ENCODE measurements around the gene CD300A. TPM values are rescaled to one million over a fixed set of nuclear protein-coding genes. Genes with fewer than 3 reads are reported as not detected.
A peak's percentile ranks its signal among the peaks of the same experiment; 100 is the strongest.
"Not testable (repeated sequence)": the region's sequence is repeated elsewhere in the genome, so short reads cannot be mapped to it uniquely, and the experiment has no call there.

CD300A gene
- total and polyA plus RNA-seq, 5 donors from 2014 or later = 0.39 to 4.8 (median 3.0) TPM

- H3K27ac Mint-ChIP-seq = peak overlapping the region; percentile 27 to 94 (median 67)
Observed at GRCh38 chr17:74513987-74514631, 47.7 kb downstream of the CD300A start.

GRCh38 chr17:74514632-74515334, 48.3 kb downstream of the CD300A start:
- no peaks in the 10 kb centered on the region for H3K36me3 ChIP-seq (ENCODE audit: control insufficient read depth, insufficient read depth, low read length)
- H3K4me1 ChIP-seq (ENCODE audit: control insufficient read depth, insufficient read depth, low read length, poor library complexity, severe bottlenecking) = no peaks in the 10 kb centered on the region
- peaks cover 5% of the 10 kb centered on the region for H3K27me3 ChIP-seq (ENCODE audit: control insufficient read depth, insufficient read depth, low read length)
- peak overlapping the region; percentile 48 to 93 (median 76) for H3K4me3 Mint-ChIP-seq
- peaks cover 9% of the 10 kb centered on the region for H3K36me3 Mint-ChIP-seq
- H3K4me3 ChIP-seq (ENCODE audit: low read depth, low read length) = no peak overlapping the region
- peaks cover 0 to 4% (median 1%) of the 10 kb centered on the region in 4 donors for H3K4me1 Mint-ChIP-seq
- peaks cover 42% of the 10 kb centered on the region for H3K27me3 Mint-ChIP-seq
- peak overlapping the region in 2 of 3 donors; percentile 67 to 94 for H3K27ac Mint-ChIP-seq
- peaks cover 0 to 20% (median 8%) of the 10 kb centered on the region in 7 donors for H3K9me3 Mint-ChIP-seq
- H3K9me3 ChIP-seq (ENCODE audit: control insufficient read depth in 2 of 2, low read length in 2 of 2) = peaks cover 0 to 3% of the 10 kb centered on the region in 2 experiments
- DNase-seq = peak in 1 of 3 donors; percentile 23
- no peak overlapping the region for H3K27ac ChIP-seq (ENCODE audit: insufficient read depth, low read length, poor library complexity, severe bottlenecking)
- peak; percentile 16 to 22 for ATAC-seq (ENCODE audit: low read depth in 2 of 2)

More at GRCh38 chr17:74513987-74514631, 47.7 kb downstream of the CD300A start:
- Histone ChIP-seq H3K9me3 (ENCODE audit: control insufficient read depth in 2 of 2, low read length in 2 of 2) (peaks cover 0 to 3% of the 10 kb centered on the region in 2 experiments), H3K4me3 (ENCODE audit: low read depth, low read length) (no peak overlapping the region), H3K4me1 (ENCODE audit: control insufficient read depth, insufficient read depth, low read length, poor library complexity, severe bottlenecking) (no peaks in the 10 kb centered on the region), H3K27me3 (ENCODE audit: control insufficient read depth, insufficient read depth, low read length) (peaks cover 6% of the 10 kb centered on the region), H3K27ac (ENCODE audit: insufficient read depth, low read length, poor library complexity, severe bottlenecking) (no peak overlapping the region), H3K36me3 (ENCODE audit: control insufficient read depth, insufficient read depth, low read length) (no peaks in the 10 kb centered on the region)
- Mint-ChIP-seq H3K4me3 (peak overlapping the region; percentile 48 to 93 (median 76)), H3K27me3 (peaks cover 40% of the 10 kb centered on the region), H3K9me3 (peaks cover 0 to 20% (median 8%) of the 10 kb centered on the region in 7 donors), H3K36me3 (peaks cover 9% of the 10 kb centered on the region), H3K4me1 (peaks cover 0 to 4% (median 1%) of the 10 kb centered on the region in 4 donors)
- ATAC-seq (ENCODE audit: low read depth in 2 of 2) = peak; percentile 25 to 41
- peak; percentile 24 to 57 (median 43) for DNase-seq

GRCh38 chr17:74515941-74516340, 49.5 kb downstream of the CD300A start:
- DNase-seq = no peak
- Histone ChIP-seq H3K27me3 (ENCODE audit: control insufficient read depth, insufficient read depth, low read length) (peaks cover 5% of the 10 kb centered on the region), H3K4me1 (ENCODE audit: control insufficient read depth, insufficient read depth, low read length, poor library complexity, severe bottlenecking) (no peaks in the 10 kb centered on the region), H3K27ac (ENCODE audit: insufficient read depth, low read length, poor library complexity, severe bottlenecking) (no peak overlapping the region), H3K4me3 (ENCODE audit: low read depth, low read length) (no peak overlapping the region), H3K9me3 (ENCODE audit: control insufficient read depth in 2 of 2, low read length in 2 of 2) (peaks cover 0 to 3% of the 10 kb centered on the region in 2 experiments), H3K36me3 (ENCODE audit: control insufficient read depth, insufficient read depth, low read length) (no peaks in the 10 kb centered on the region)
- Mint-ChIP-seq H3K4me1 (peaks cover 0 to 4% (median 1%) of the 10 kb centered on the region in 4 donors), H3K9me3 (peaks cover 0 to 20% (median 8%) of the 10 kb centered on the region in 7 donors), H3K36me3 (peaks cover 9% of the 10 kb centered on the region), H3K27me3 (peaks cover 39% of the 10 kb centered on the region), H3K27ac (no peak overlapping the region), H3K4me3 (no peak overlapping the region)
- no peak for ATAC-seq (ENCODE audit: low read depth in 2 of 2)

GRCh38 chr17:74516561-74517328, 50.3 kb downstream of the CD300A start:
- ATAC-seq (ENCODE audit: low read depth in 2 of 2) (no peak), DNase-seq (no peak)
- Histone ChIP-seq H3K4me3 (ENCODE audit: low read depth, low read length) (no peak overlapping the region), H3K27me3 (ENCODE audit: control insufficient read depth, insufficient read depth, low read length) (peaks cover 5% of the 10 kb centered on the region), H3K27ac (ENCODE audit: insufficient read depth, low read length, poor library complexity, severe bottlenecking) (no peak overlapping the region), H3K36me3 (ENCODE audit: control insufficient read depth, insufficient read depth, low read length) (no peaks in the 10 kb centered on the region), H3K9me3 (ENCODE audit: control insufficient read depth in 2 of 2, low read length in 2 of 2) (peaks cover 0 to 3% of the 10 kb centered on the region in 2 experiments), H3K4me1 (ENCODE audit: control insufficient read depth, insufficient read depth, low read length, poor library complexity, severe bottlenecking) (no peaks in the 10 kb centered on the region)
- no peak overlapping the region for H3K27ac Mint-ChIP-seq
- no peak overlapping the region for H3K4me3 Mint-ChIP-seq
- peaks cover 0 to 4% (median 1%) of the 10 kb centered on the region in 4 donors for H3K4me1 Mint-ChIP-seq
- H3K36me3 Mint-ChIP-seq = peaks cover 9% of the 10 kb centered on the region
- H3K9me3 Mint-ChIP-seq = peaks cover 0 to 20% (median 8%) of the 10 kb centered on the region in 7 donors
- H3K27me3 Mint-ChIP-seq = peaks cover 31% of the 10 kb centered on the region

- H3K9me3 ChIP-seq (ENCODE audit: control insufficient read depth in 2 of 2, low read length in 2 of 2); H3K36me3 Mint-ChIP-seq; H3K4me1 Mint-ChIP-seq; H3K36me3 ChIP-seq (ENCODE audit: control insufficient read depth, insufficient read depth, low read length); H3K27ac ChIP-seq (ENCODE audit: insufficient read depth, low read length, poor library complexity, severe bottlenecking); ATAC-seq (ENCODE audit: low read depth in 2 of 2); H3K4me3 Mint-ChIP-seq; H3K4me3 ChIP-seq (ENCODE audit: low read depth, low read length); H3K4me1 ChIP-seq (ENCODE audit: control insufficient read depth, insufficient read depth, low read length, poor library complexity, severe bottlenecking); H3K27me3 ChIP-seq (ENCODE audit: control insufficient read depth, insufficient read depth, low read length); H3K27ac Mint-ChIP-seq; DNase-seq: not testable (repeated sequence)
- H3K27me3 Mint-ChIP-seq = peaks cover 22% of the 10 kb centered on the region
- peaks cover 0 to 21% (median 8%) of the 10 kb centered on the region in 7 donors for H3K9me3 Mint-ChIP-seq
Observed at GRCh38 chr17:74518413-74518981, 52.1 kb downstream of the CD300A start.

GRCh38 chr17:74520016-74520434, 53.6 kb downstream of the CD300A start:
- Mint-ChIP-seq H3K27ac (no peak overlapping the region), H3K4me3 (no peak overlapping the region), H3K27me3 (peaks cover 14% of the 10 kb centered on the region), H3K4me1 (no peaks in the 10 kb centered on the region), H3K9me3 (peaks cover 0 to 12% (median 4%) of the 10 kb centered on the region in 7 donors), H3K36me3 (no peaks in the 10 kb centered on the region)
- Histone ChIP-seq H3K27ac (ENCODE audit: insufficient read depth, low read length, poor library complexity, severe bottlenecking) (no peak overlapping the region), H3K9me3 (ENCODE audit: control insufficient read depth in 2 of 2, low read length in 2 of 2) (peaks cover 0 to 3% of the 10 kb centered on the region in 2 experiments), H3K36me3 (ENCODE audit: control insufficient read depth, insufficient read depth, low read length) (no peaks in the 10 kb centered on the region), H3K4me1 (ENCODE audit: control insufficient read depth, insufficient read depth, low read length, poor library complexity, severe bottlenecking) (no peaks in the 10 kb centered on the region), H3K27me3 (ENCODE audit: control insufficient read depth, insufficient read depth, low read length) (no peaks in the 10 kb centered on the region), H3K4me3 (ENCODE audit: low read depth, low read length) (no peak overlapping the region)
- no peak for ATAC-seq (ENCODE audit: low read depth in 2 of 2)
- DNase-seq = no peak

GRCh38 chr17:74520790-74521480, 54.5 kb downstream of the CD300A start:
- H3K36me3 Mint-ChIP-seq = no peaks in the 10 kb centered on the region
- DNase-seq = no peak
- no peak overlapping the region for H3K27ac ChIP-seq (ENCODE audit: insufficient read depth, low read length, poor library complexity, severe bottlenecking)
- H3K4me1 ChIP-seq (ENCODE audit: control insufficient read depth, insufficient read depth, low read length, poor library complexity, severe bottlenecking) = no peaks in the 10 kb centered on the region
- ATAC-seq (ENCODE audit: low read depth in 2 of 2) = no peak
- H3K9me3 Mint-ChIP-seq = peaks cover 0 to 12% (median 4%) of the 10 kb centered on the region in 7 donors
- H3K27ac Mint-ChIP-seq = no peak overlapping the region
- H3K4me3 ChIP-seq (ENCODE audit: low read depth, low read length) = no peak overlapping the region
- no peaks in the 10 kb centered on the region for H3K36me3 ChIP-seq (ENCODE audit: control insufficient read depth, insufficient read depth, low read length)
- no peaks in the 10 kb centered on the region for H3K4me1 Mint-ChIP-seq
- peaks cover 14% of the 10 kb centered on the region for H3K27me3 Mint-ChIP-seq
- no peak overlapping the region for H3K4me3 Mint-ChIP-seq
- H3K27me3 ChIP-seq (ENCODE audit: control insufficient read depth, insufficient read depth, low read length) = no peaks in the 10 kb centered on the region
- peaks cover 0 to 3% of the 10 kb centered on the region in 2 experiments for H3K9me3 ChIP-seq (ENCODE audit: control insufficient read depth in 2 of 2, low read length in 2 of 2)
